ENCODE measurements around the gene FGF11.
"Not testable (repeated sequence)": the region's sequence is repeated elsewhere in the genome, so short reads cannot be mapped to it uniquely, and the experiment has no call there.

The FGF11 gene

GRCh38 chr17:7481842-7482741, 42.8 kb downstream of the FGF11 start:
- DNase-seq: not testable (repeated sequence)

GRCh38 chr17:7482742-7483088, 43.4 kb downstream of the FGF11 start:
- not testable (repeated sequence) for DNase-seq

- DNase-seq: peak; percentile 96
Measured at GRCh38 chr17:7483255-7484066, 44.1 kb downstream of the FGF11 start.

- peak; percentile 96 for DNase-seq
Measured at GRCh38 chr17:7484067-7484918, 45.0 kb downstream of the FGF11 start, which contains the start of gene POLR2A. POLR2A (plus strand) TSS chr17:7484366.

- DNase-seq: no peak
Measured at GRCh38 chr17:7484919-7485377, 45.6 kb downstream of the FGF11 start.

GRCh38 chr17:7486181-7486580, 46.9 kb downstream of the FGF11 start:
- no peak for DNase-seq

- no peak for DNase-seq
Measured at GRCh38 chr17:7490144-7490543, 50.8 kb downstream of the FGF11 start.

- DNase-seq: no peak
Measured at GRCh38 chr17:7491583-7491982, 52.3 kb downstream of the FGF11 start.

GRCh38 chr17:7493941-7494340, 54.6 kb downstream of the FGF11 start:
- no peak for DNase-seq

All from activated CD4-positive, alpha-beta T cell treated with anti-CD3 and anti-CD28 coated beads, Interleukin-2, amount 50 U/mL, for 48 hours (primary cell).